ENCODE data around the gene MZT1.
"Not testable (repeated sequence)": the region's sequence is repeated elsewhere in the genome, so short reads cannot be mapped to it uniquely, and the experiment has no call there.

MZT1 gene, protein sequence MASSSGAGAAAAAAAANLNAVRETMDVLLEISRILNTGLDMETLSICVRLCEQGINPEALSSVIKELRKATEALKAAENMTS

DNA sequence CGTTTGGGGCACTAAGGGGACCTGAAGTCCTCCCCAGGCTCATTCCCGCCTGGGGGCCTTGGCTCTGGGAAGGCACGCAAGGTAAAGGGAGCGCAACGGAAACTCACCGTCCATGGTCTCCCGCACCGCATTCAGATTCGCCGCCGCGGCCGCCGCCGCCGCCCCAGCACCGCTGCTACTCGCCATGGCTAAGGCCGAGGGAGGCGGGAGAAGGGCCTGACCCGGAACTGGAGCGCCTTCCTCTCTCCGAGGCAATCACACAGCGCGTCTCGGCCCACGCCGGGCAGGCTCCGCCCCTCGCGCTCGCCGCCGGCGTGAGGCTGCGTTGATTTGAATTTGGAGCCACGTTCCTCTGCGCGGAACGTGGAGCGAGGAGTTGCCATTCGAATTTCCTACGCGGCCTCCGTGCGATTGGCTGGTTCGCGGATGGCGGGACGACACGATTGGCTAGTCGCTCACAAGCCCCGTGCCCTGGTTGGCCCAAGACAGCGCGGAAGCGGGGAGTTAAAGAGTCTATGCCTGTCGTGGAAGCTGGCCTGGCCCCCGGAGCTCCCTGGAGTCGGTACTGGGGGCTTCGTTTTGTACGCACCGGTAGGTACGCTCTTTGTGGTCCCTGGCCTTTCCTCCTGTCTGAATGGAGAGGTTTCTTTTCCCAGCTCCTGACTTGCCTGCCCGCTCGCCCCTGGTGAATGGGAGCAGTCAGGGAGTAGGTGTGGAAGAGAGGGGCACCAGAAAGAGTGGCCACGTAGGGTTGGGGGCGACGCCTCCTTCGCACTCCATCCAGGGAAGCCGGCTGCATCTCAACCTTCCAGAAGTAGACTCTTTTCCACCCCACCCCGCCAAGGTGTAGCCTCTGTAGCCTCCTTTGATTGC is at the start of gene MZT1, which contains the start of gene BORA:
Gene MZT1 (minus strand): TSS at position 213 of the 873 bp plus-strand sequence. CDS start 27 bp downstream, at position 186.
Gene BORA (plus strand): TSS at position 507 of the 873 bp plus-strand sequence. CDS start 1,018 bp downstream, outside the sequence.
- in situ Hi-C loops (cut with HindIII; ENCODE audit: low sequenced_read_pairs), result no loop called here

DNA sequence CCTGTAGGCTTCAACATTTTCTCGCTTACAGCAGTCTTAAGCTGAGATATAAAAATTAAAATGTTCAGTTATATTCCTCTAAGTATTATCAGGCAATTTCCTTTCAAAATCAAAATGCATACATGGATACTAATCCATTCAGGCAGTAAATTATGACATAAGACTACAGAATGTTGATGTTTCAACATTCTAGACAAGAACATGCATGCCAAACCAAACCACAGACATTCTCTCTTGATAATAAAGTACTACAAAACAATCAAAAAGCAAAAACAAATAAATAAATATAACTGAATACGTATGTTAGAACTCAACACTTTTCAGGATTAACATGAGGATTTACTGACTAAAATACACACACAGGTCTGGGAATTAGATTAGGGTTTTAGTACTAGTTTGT is 46.6 kb upstream of the MZT1 start:
- in situ Hi-C loops (cut with HindIII; ENCODE audit: low sequenced_read_pairs), result no loop called here

DNA sequence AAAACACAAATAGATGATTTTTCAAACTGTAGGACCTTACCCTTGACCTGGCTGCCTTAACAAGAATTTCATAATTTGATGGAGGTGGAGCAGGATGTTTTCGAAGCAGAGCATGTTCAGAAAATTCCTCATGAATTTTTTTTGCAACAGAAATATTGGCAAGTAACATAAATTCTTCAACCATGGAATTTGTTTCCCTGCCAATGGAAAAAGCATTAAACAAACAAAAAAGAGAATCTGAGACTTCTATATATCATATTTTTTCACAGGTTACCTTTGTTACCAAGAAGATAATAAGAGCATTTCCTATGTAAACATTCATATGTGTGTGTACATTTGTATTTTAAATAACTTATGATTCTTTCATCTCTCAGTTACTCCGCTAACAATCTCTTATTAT is 36.0 kb upstream of the MZT1 start:
- in situ Hi-C loops (cut with HindIII; ENCODE audit: low sequenced_read_pairs), result no loop called here

DNA sequence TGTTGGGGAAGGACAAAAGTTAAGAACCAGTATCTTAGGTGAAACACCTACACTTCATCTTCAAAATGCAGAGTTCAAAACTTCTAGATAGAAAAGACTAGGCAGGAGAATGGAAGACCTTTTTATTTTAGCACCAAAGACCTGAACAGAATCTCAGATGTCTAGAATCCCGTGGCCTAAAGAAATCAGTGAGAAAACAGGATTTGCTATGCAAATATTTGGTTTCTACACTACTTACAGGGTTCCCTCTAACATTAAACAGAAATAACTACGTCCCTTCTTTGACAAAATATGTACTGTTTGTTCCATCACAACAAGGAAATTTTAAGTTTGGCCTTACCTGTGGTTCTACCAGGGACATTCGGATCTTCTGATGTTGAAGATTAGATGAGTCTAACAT is 32.8 kb upstream of the MZT1 start:
- in situ Hi-C loops (cut with HindIII; ENCODE audit: low sequenced_read_pairs), result no loop called here

DNA sequence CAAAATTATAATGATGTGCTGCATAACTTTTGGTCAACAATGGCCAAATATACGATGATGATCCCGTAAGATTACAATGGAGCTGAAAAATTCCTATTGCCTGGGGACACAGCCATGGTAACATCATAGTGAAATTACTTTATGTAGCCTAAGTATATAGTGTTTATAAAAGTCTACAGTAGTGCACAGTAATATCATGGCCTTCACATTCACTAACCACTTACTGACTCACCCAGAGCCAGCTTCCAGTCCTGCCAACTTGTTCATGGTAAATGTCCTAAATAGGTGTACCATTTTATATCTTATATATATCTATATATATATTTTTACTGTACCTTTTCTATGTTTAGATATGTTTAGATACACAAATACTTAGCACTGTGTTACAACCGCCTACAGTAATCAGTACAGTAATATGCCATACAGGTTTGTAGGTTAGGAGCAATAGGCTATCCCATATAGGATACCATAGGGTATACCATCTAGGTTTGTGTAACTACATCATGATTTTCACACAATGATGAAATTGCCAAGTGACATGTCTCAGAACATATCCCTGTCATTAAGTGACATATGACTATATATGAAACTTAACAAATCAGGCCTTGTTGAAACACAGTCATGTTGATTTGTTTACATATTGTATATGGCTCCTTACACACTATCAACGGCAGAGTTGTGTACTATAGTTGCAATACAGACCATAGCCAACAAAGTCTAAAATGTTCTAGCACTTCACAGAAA is 30.5 kb upstream of the MZT1 start:
- in situ Hi-C loops (cut with HindIII; ENCODE audit: low sequenced_read_pairs), result no loop called here

DNA sequence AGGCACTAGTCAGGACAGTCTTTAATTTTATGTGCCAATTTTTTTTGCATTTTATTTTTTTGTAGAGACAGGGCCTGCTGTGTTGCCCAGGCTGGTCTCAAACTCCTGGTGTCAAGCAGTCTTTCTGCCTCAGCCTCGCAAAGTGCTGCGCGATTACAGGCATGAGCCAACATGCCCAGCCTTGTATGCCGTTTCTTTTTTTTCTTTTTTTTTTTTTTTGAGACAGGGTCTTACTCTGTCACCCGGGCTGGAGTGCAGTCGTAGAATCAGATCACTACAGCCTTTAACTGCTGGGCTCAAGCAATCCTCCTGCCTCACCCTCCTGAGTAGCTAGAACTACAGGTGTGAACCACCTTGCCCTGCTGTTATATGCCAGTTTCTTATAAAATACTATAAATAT is 26.7 kb upstream of the MZT1 start:
- in situ Hi-C loops (cut with HindIII; ENCODE audit: low sequenced_read_pairs), result no loop called here

DNA sequence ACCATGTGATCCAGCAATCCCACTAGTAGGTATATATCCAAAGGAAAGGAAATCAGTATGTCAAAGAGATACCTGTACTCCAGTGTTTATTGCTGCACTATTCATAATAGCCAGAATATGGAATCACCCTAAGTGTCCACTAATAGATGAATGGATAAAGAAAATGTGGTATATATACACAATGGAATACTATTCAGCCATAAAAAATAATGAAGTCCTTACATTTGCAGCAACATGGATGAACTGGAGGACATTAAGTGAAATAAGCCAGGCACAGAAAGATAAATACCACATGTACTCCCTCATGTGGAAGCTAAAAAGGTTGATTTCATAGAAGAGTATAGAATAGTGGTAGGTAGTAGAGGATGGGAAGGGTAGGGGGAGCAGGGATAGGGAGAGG is 23.8 kb upstream of the MZT1 start:
- in situ Hi-C loops (cut with HindIII; ENCODE audit: low sequenced_read_pairs), result no loop called here

DNA sequence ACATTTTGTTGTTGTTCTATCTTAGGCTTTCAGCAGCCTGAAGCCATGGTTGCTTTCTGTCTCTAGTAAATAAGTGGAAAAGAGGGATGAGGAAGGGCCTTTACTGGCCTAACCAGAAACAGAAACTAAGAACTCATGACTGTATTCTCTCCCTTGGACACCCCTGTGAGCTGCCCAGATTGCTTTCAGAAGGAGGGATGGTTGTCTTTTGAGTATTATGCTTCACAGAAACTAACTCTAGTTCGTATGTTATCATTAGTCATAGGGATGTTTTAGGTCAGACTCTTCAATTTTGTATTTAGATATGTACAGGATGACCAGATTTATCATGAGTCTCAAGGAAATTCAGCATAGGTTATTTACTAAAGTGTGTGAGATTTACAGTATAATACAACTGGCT is 17.8 kb upstream of the MZT1 start:
- in situ Hi-C loops (cut with HindIII; ENCODE audit: low sequenced_read_pairs), result no loop called here

DNA sequence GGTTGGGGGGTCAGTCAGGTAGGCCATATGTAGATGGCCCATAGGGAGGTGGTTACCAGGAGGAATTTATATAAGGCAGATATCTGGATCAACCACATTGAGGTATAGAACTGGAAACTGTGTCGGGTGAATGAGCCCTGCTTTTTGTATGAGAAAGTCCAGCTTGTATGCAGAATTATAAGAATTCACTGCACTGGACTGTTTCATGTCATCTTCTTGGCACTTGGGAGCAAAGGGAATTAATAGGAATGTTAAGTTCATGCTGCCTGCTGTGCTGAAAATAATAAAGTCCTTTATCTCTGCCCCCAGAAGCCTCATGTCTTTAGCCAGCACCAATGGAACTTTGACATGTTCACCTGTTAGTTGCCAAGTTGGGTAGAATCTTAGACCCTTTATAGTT is 12.6 kb upstream of the MZT1 start:
- in situ Hi-C loops (cut with HindIII; ENCODE audit: low sequenced_read_pairs), result no loop called here

DNA sequence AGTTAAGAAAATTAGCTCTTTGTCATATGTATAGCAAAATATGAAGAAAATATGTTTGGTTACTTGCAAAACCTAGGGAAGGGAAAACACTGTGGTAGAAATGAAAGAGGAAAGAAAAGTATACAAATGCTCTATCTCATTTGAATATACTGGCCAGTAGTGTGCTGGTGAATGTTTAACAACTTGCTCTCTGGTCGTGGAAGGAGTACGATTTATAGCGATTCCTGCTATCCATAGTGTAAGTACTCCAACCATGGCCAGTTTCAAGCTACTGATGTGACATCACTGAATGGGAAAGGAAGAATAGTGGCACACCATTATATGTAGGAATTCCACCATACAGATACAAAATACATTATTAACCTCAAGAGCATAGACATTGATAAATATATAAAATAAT is 9.6 kb upstream of the MZT1 start:
- in situ Hi-C loops (cut with HindIII; ENCODE audit: low sequenced_read_pairs), result no loop called here

DNA sequence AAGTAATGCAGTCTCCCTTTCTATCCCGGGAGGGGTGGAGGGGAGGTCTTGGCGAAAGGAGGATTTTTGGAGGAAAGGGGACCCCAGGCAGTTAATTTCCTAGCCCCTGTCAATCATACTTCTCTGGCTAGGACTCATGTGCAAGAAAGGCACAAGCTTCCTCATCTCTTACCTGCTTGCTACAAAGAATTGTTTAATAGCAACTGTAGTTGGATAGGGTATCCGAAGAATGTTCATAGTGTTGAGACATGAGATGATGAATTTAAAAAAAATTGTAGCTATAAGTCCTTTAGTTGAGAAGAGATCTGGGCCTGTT is 819 bp upstream of the MZT1 start:
- in situ Hi-C loops (cut with HindIII; ENCODE audit: low sequenced_read_pairs), result no loop called here

DNA sequence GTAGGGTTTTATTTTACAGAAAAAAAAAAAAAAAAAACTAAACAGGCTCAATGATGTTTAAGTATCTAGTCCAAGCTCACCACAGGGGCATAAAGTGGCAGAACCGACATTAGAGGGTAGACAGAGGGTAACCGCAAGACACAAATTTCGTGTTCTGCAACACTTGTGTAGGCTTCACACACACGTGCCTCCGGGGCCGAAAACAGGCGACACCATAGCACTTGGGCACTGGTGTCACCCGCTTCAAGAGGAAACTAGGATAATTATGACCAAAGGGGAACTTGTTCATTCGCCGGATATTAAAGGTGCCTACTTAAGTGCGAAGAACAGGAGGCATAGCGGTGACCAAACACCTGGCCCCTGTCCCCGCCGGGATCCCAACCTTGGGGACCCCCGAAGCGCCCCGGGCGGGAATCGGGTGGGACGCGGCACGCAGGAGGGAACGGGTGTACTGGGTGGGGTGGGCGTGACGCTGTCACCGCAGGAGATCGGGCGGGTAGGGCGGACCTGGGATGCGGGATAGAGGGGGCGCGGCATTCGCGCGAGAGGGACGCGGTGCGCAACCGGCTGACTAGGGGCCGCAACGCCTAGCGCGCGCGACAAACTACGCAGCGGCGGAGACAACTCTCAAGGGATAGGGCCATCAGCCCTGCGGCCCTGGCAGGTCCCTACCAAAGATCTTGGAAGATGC is 558 bp downstream of the MZT1 start:
- in situ Hi-C loops (cut with HindIII; ENCODE audit: low sequenced_read_pairs), result no loop called here

DNA sequence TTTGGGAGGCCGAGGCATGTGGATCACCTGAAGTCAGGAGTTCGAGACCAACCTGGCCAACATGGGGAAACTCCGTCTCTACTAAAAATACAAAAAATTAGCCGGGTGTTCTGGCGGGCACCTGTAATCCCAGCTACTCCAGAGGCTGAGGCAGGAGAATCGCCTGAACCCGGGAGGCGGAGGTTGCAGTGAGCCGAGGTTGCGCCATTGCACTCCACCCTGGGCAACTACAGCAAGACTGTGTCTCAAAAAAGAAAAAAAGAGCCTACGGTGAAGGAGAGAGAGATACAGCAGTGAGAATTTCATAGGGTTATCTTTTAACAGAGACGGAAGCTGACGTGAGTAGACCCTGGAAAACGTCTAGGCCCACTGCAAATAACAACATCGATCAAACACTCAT is 1.2 kb downstream of the MZT1 start:
- in situ Hi-C loops (cut with HindIII; ENCODE audit: low sequenced_read_pairs), result not testable (repeated sequence)

DNA sequence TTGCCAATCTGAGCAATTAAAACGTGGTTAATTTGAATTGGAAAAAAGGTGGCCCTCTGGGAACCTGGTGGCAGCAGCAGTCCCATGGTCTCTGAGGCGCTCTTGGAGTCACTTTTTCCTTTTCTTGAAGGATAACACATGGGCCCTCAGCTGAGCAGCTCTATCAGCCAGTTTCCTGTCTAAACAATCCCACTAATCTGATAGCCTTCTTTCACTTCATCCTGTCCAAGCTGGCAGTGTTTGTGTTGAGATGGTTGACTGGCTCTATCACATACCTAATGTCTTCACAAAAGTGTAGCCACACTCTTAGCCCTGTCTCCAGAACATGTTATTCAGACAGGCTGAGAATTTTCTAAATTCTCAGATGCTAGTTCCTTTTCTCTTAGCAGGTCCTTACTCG is 10.7 kb downstream of the MZT1 start:
- in situ Hi-C loops (cut with HindIII; ENCODE audit: low sequenced_read_pairs), result no loop called here

DNA sequence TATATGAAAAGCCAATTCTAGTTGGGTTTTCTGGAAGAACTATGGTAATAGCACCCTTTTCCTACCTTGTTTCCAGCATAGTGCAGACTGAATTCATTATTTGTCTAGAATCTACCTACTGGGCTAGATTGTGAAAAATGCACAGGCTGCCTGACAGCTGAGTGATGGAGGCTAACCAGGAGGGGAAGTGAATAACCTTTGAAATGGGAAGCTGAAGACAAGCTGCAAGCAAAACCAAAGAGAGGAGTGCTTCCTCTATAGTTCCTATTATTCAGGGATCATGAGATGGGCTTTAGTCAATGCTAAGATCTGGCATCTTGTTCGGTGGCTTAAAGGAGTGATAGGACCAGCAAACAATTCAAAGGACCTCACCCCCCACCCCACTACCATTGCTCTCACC is 26.9 kb downstream of the MZT1 start:
- in situ Hi-C loops (cut with HindIII; ENCODE audit: low sequenced_read_pairs), result no loop called here

DNA sequence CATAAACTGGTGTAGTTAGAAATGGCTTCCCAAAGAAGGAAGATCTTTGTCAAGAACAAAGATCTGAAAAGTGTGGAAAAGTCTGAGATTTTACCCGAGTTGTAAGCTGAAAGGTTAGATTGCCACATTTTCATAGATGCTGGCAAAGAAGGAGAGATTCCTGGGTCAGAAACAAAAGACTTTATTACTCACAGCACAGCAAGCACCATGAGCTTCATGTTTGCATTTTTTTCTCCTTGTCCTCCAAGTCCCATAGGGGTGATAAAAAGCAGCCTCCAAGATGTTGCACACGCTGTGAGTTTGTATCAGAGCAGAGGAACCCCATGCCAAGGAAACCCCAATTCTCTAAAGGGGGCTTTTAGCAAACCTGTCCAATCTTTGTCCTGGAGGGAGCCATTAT is 29.3 kb downstream of the MZT1 start:
- in situ Hi-C loops (cut with HindIII; ENCODE audit: low sequenced_read_pairs), result no loop called here

DNA sequence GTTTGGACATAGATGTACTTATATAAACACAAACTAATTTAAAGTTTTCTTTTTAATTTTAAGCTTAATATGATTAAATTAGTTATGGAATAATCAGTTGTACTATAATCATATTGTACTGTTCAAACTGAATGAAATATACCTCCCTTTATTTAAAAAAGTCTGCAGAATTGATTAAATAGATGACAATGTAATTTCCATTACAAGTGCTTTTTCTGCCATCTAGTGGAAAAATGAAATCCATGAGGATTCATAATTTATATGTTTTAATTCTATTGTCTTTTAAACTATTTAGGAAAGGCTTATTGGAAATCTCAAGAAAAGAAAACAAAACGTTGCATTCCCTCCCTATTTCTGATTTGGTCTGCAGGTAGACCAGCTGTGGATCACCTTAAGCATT is 30.9 kb downstream of the MZT1 start:
- in situ Hi-C loops (cut with HindIII; ENCODE audit: low sequenced_read_pairs), result no loop called here

DNA sequence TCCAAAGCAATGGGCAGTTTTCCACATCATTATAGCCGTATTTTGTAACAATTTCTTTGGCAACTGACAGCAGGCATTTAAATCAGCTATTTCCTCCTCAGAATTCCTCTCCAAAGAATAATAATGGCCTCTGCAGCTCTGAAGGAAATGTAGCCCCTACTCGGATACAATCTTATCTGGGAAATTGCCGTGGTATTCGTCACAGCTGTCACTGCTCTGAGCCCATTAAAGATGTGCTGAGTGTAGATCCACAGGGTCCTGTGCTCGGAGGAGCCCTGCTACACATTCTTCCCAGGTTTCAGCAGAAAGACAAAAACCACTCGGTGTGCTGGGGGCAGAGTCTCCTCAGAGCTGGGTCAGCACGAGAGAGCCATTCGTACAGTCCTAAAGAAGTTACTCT is 33.1 kb downstream of the MZT1 start:
- in situ Hi-C loops (cut with HindIII; ENCODE audit: low sequenced_read_pairs), result no loop called here

DNA sequence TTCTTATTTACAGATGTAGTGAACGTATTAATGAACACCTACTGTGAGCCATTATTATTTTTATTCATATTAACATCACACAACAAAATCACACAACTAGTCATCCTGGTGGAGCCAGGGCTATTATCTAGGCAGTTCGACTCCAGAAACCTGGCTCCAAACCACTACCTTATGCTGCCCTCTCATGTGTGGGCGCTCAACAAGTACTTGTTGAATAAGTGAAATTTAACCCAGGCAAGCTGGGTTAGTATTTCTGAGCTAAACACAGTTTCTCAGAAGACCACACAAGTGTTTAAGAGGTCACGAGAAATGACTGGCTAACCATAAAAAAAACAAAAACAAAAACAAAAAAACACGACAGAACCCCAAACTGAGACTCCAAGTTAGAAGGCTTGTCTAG is 33.6 kb downstream of the MZT1 start:
- in situ Hi-C loops (cut with HindIII; ENCODE audit: low sequenced_read_pairs), result no loop called here

DNA sequence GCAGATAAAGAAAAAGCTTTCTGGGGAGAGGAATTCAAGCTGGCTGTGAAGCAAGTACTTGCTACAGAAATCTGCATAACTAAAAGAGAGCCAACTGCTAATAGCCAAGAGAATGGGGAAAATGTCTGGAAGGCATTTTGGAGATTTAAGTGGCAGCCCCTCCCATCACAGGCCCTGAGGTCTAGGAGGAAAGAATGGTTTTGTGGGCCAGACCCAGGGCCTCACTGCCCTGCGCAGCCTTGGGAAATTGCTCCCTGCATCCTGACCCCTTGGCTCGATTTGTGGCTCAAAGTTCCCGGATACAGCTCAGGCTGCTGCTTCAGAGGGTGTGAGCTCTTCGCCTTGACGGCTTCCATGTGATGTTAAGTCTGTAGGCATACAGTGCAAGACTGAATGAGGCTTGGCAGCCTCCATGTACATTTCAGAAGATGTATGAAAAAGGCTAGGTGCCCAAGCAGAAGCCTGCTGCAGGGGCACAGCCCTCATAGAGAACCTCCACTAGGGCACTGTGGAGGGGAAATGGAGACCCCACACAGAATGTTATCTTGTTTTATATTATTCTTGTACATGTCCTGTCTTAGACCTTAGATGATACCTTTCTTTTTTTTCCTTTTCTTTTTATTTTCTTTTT is 34.4 kb downstream of the MZT1 start:
- in situ Hi-C loops (cut with HindIII; ENCODE audit: low sequenced_read_pairs), result no loop called here

DNA sequence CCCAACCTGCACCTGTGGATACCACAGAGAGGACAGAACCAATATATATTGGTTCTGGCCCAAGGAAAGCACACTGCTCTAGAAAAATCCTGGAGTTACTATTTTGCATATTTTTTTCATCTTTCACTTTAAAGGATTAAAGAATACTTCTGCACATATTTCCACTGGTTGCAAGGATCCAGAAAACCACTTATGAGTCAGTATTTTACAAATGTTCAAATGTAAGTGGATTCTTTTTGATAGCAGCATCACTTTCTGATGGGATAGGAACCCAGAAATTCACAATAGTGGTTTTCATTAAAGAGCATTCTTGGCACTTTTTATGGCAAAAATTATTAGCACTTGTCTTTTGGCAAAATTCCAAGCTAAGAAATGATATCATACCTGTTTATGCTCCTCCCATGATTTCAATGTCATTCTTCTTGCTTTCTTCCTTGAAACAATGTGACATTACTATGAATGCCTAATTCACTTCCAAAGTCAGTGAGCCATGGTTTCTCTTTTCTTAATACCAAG is 38.2 kb downstream of the MZT1 start:
- in situ Hi-C loops (cut with HindIII; ENCODE audit: low sequenced_read_pairs), result no loop called here
